Left lung (tissue), 10 donors: ENCODE measurements around the gene ZC3HAV1L. TPM values are rescaled to one million over a fixed set of nuclear protein-coding genes. Genes with fewer than 3 reads are reported as not detected.
"Not testable (repeated sequence)": the region's sequence is repeated elsewhere in the genome, so short reads cannot be mapped to it uniquely, and the experiment has no call there.

Experiments
- ATAC-seq: fragments of 200-7000 bp; cut with Tn5 transposase; one replicate; pipeline ENCODE4 v1.9.1; 2020; ENCODE audit warnings: moderate library complexity
- DNase-seq, 4 donors: peaks; one replicate each; pipeline ENCODE4 v3.0.0-alpha.2; 2013 to 2020
- H3K27ac ChIP-seq, 2 donors: fragments of 200-600 bp; sonication (generic) in 1 of 2; one replicate each; pipeline versions ENCODE4 v1.5.0 to v1.8.0; 2020 to 2021
- H3K27me3 ChIP-seq, 2 donors: fragments of 200-600 bp; sonication (generic) in 1 of 2; one replicate each; pipeline versions ENCODE4 v1.5.0 to v1.8.0; 2020 to 2021
- H3K36me3 ChIP-seq, 2 donors: fragments of 200-600 bp; sonication (generic) in 1 of 2; one replicate each; pipeline versions ENCODE4 v1.5.0 to v1.8.0; 2020 to 2021
- H3K4me1 ChIP-seq, 2 donors: fragments of 200-600 bp; one replicate each; pipeline ENCODE4 v1.8.0; 2021
- H3K4me3 ChIP-seq, 2 donors: fragments of 200-600 bp; sonication (generic) in 1 of 2; one replicate each; pipeline versions ENCODE4 v1.5.0 to v1.8.0; 2020 to 2021; ENCODE audit warnings: mild to moderate bottlenecking in 1 of 2
- H3K9me3 ChIP-seq, 2 donors: fragments of 200-600 bp; sonication (generic) in 1 of 2; one replicate each; pipeline versions ENCODE4 v1.5.0 to v1.8.0; 2020 to 2021
- intact Hi-C, 2 donors: fragments of 100-400 bp; cut with DNase I; formaldehyde crosslinking; loops; one replicate each; pipeline versions ENCODE4 v1.11.2 to v1.14.2; 2022
- polyA plus RNA-seq, 6 donors: library from polyadenylated mRNA; unstranded; fragments of 120-200 nt; gene quantifications; one replicate each; pipeline ENCODE4 v1.2.1, GENCODE V29; 2013; ENCODE audit not compliant: insufficient read length in 6 of 6
- total RNA-seq, 2 donors: library from RNA; stranded (reverse); fragmentation: NEBNext Ultra II Directional; extraction: Animal tissue kit (Norgen Biotek cat#: 25700); gene quantifications; one replicate each; pipeline ENCODE4 v1.2.1, GENCODE V29; 2021
- TF ChIP-seq, protein P1 (sequence below), 2 donors: fragments of 200-600 bp; sonication (generic) in 1 of 2; IDR thresholded peaks; one replicate each; pipeline versions ENCODE4 v1.5.0 to v1.8.0; 2021; ENCODE audit warnings: antibody characterized with exemption in 2 of 2
- donor health status: DM: no; HTN: yes; CAD: no.
- donor health status: DM: no; HTN: no; CAD: no.

The ZC3HAV1L gene
- total and polyA plus RNA-seq, 8 donors: 8.4 to 27.9 (median 23.9) TPM

DNA sequence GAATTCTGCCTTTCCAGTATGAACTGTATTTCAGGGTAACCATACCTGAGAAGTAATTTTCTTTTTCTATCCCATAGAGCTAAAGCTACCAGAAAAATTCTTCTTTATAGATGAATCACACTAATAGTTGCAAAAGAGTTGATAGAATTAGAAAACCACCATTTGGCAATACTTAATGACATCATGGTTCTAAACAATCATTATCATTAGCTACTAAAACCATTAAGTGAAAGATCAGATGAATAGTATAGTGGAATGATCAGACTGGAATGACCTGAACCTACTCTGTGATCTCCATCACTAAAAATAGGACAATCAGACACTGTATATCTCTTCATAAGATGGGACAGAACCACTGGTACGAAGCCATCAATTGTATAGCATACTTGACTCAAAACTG lies 19.8 kb upstream of the ZC3HAV1L start:
- DNase-seq: no peak
- intact Hi-C loops: no loop called here
- H3K27me3 ChIP-seq: no peaks in the 10 kb centered on the region
- TF ChIP-seq, protein P1, sequence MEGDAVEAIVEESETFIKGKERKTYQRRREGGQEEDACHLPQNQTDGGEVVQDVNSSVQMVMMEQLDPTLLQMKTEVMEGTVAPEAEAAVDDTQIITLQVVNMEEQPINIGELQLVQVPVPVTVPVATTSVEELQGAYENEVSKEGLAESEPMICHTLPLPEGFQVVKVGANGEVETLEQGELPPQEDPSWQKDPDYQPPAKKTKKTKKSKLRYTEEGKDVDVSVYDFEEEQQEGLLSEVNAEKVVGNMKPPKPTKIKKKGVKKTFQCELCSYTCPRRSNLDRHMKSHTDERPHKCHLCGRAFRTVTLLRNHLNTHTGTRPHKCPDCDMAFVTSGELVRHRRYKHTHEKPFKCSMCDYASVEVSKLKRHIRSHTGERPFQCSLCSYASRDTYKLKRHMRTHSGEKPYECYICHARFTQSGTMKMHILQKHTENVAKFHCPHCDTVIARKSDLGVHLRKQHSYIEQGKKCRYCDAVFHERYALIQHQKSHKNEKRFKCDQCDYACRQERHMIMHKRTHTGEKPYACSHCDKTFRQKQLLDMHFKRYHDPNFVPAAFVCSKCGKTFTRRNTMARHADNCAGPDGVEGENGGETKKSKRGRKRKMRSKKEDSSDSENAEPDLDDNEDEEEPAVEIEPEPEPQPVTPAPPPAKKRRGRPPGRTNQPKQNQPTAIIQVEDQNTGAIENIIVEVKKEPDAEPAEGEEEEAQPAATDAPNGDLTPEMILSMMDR (IDR thresholded peaks at IDR 0.05): no peak
- no peak for ATAC-seq
- H3K4me3 ChIP-seq: no peak overlapping the region
- H3K9me3 ChIP-seq: no peaks in the 10 kb centered on the region
- peaks cover 0 to 14% of the 10 kb centered on the region in 2 donors for H3K4me1 ChIP-seq
- H3K36me3 ChIP-seq: peaks cover 0 to 100% of the 10 kb centered on the region in 2 donors
- H3K27ac ChIP-seq: no peak overlapping the region

DNA sequence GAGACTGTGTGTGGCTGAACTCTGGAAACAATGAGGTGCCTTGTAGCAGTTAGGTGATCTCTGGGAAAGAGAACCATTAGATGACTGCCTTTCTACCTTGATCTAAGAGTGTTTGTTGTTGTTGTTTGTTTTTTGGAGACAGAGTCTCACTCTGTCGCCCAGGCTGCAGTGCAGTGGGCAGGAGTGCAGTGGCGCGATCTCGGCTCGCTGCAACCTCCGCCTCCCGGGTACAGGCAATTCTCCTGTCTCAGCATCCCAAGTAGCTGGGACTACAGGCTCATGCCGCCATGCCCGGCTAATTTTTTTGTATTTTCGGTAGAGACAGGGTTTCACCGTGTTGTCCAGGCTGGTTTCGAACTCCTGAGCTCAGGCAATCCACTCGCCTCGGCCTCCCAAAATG lies 18.8 kb upstream of the ZC3HAV1L start:
- H3K9me3 ChIP-seq, intact Hi-C loops, DNase-seq, H3K4me3 ChIP-seq, H3K27me3 ChIP-seq, H3K4me1 ChIP-seq, ATAC-seq, H3K27ac ChIP-seq: not testable (repeated sequence)
- H3K36me3 ChIP-seq: peaks cover 0 to 100% of the 10 kb centered on the region in 2 donors

DNA sequence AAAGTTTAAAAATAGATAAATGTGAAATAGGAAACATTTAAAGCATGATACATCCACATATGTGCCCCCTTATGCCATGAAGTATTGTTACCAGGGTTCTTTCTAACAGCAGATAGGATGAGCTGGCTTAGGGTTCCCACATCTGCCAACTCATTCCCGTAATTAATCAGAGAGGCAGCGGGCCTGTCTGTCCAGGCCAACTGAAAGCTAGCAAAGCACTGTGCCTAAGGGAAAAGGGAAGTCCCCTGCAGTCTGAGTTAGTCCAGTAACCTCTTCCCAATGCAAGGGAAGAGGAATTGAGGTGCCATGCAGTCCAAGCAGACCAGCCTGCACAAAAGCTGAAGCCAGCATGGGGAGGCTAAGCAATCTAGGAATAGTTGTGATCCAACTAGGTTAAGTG lies 18.3 kb upstream of the ZC3HAV1L start:
- H3K27ac ChIP-seq: no peak overlapping the region
- H3K27me3 ChIP-seq: no peaks in the 10 kb centered on the region
- intact Hi-C loops: no loop called here
- H3K36me3 ChIP-seq: peaks cover 0 to 100% of the 10 kb centered on the region in 2 donors
- ATAC-seq (no peak), DNase-seq (no peak)
- H3K9me3 ChIP-seq: no peaks in the 10 kb centered on the region
- H3K4me1 ChIP-seq: peaks cover 0 to 7% of the 10 kb centered on the region in 2 donors
- no peak overlapping the region for H3K4me3 ChIP-seq
- TF ChIP-seq, protein P1 (IDR thresholded peaks at IDR 0.05): no peak

DNA sequence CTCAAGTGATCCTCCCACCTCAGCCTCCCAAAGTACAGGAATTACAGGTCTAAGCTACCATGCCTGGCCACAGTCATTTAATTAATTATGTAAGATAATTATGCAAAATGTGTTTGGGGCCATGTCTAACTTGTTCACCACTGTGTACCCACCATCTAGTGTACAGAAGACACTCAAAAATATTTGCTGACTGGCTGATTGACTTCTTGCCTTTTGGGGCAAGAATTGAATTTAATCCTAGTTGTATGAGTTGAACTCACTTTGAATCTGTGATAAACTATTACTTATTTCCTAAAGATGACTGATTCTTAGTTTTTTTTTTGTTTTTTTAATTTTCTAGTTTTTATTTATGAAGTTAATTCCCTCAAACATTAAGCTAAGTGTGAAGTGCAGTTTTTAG lies 15.8 kb upstream of the ZC3HAV1L start:
- Histone ChIP-seq H3K4me1 (no peaks in the 10 kb centered on the region), H3K27me3 (no peaks in the 10 kb centered on the region), H3K9me3 (no peaks in the 10 kb centered on the region), H3K4me3 (no peak overlapping the region), H3K27ac (no peak overlapping the region), H3K36me3 (peaks cover 0 to 100% of the 10 kb centered on the region in 2 donors)
- DNase-seq (no peak), ATAC-seq (no peak)
- TF ChIP-seq, protein P1 (IDR thresholded peaks at IDR 0.05): no peak
- intact Hi-C loops: no loop called here

DNA sequence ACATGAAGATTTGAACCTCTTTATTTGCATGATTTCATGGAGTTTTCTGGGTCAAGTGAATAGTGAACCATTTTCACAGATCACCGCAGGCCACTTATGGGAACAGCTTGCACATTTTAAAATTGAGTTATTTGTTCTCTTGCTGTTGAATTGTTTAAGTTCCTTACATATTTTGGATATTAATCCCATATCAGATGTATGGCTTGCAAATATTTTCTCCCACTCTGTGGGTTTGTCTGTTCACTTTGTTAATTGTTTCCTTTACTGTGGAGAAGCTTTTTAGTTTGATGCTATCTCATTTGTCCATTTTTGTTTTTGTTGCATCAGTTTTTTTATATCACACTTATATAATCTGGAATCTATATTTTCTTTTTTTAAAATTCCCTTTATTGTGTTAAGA lies 14.1 kb upstream of the ZC3HAV1L start:
- H3K27ac ChIP-seq: no peak overlapping the region
- no peak overlapping the region for H3K4me3 ChIP-seq
- no peaks in the 10 kb centered on the region for H3K9me3 ChIP-seq
- no peaks in the 10 kb centered on the region for H3K27me3 ChIP-seq
- ATAC-seq: no peak
- H3K36me3 ChIP-seq: peaks cover 0 to 100% of the 10 kb centered on the region in 2 donors
- no peak for DNase-seq
- intact Hi-C loops: no loop called here
- TF ChIP-seq, protein P1 (IDR thresholded peaks at IDR 0.05): no peak
- peaks cover 0 to 9% of the 10 kb centered on the region in 2 donors for H3K4me1 ChIP-seq

DNA sequence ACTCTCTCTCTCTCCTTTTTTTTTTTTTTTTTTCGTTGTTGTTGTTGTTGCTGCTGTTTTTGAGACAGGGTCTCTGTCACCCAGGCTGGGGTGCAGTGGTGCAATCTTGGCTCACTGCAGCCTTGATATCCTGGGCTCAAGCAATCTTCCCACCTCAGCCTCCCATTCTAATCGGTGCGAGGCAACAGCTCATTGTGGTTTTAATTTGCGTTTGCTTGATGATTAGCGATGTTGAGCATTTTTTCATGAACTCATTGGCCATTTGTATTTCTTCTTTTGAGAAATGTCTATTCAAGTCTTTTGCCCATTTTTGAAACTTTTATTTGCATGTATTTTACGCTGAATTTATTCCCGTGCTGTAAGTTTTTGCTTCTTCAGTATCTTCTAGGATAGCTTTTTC lies 13.3 kb upstream of the ZC3HAV1L start:
- intact Hi-C loops: no loop called here
- no peaks in the 10 kb centered on the region for H3K9me3 ChIP-seq
- no peak overlapping the region for H3K27ac ChIP-seq
- ATAC-seq: no peak
- H3K27me3 ChIP-seq: no peaks in the 10 kb centered on the region
- no peak overlapping the region for H3K4me3 ChIP-seq
- H3K36me3 ChIP-seq: peaks cover 0 to 98% of the 10 kb centered on the region in 2 donors
- no peak for DNase-seq
- TF ChIP-seq, protein P1 (IDR thresholded peaks at IDR 0.05): no peak
- H3K4me1 ChIP-seq: peaks cover 0 to 18% of the 10 kb centered on the region in 2 donors
